HG03103 (cell line): ENCODE results near the gene NPNT.

Source experiments
- ATAC-seq: cut with Tn5 transposase; IDR thresholded peaks from one replicate; pipeline ENCODE4 v1.9.1; 2021; ENCODE audit warnings: low read depth; ENCODE audit not compliant: unreplicated experiment

NPNT gene

DNA sequence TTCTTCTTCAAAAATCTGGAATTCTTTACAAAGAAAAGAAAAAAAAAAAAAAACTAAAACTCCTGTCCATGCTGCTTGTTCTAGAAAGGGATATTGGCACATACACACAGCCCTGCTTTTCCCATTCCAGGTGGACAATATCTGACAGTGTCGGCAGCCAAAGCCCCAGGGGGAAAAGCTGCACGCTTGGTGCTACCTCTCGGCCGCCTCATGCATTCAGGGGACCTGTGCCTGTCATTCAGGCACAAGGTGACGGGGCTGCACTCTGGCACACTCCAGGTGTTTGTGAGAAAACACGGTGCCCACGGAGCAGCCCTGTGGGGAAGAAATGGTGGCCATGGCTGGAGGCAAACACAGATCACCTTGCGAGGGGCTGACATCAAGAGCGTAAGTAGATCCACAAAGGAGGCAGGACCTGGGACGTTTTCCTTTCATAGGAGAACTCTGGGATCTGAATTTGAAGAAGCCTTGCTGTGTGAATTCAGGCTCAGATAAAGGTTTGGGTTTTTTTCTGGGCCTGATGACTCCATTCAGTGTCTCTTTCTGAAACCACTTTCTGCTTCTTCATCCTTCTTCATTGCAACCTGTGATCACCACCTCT, 71.9 kb downstream of the NPNT start:
- ATAC-seq: no peak

DNA sequence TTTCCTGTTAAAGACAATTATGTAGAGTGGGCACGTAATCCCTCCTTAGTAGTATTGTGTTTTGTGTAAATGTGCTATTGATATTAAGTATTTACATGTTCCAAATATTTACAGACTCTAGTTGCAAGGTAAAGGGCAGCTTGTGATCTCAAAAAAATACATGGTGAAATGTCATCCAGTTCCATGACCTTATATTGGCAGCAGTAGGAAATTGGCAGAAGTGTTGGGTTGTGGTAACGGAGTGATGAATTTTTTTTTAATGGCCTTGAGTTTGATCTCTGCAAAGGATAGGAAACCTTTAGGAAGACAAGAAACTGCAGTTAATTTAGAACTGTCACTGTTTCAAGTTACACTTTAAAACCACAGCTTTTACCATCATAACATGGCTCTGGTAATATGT, 74.3 kb downstream of the NPNT start:
- no peak for ATAC-seq

DNA sequence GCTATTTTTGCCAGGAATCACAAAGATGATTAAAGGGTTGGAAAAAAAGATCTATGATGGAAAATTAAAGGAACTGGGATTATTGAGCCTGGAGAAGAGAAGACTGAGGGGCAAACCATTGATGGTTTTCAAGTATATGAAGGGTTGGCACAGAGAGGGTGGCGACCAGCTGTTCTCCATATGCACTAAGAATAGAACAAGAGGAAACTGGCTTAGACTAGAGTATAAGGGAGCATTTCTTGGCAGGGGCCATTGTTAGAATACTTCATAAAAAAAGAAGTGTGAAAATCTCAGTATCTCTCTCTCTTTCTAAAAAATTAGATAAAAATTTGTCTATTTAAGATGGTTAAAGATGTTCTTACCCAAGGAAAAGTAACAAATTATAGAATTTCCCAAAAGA, 75.1 kb downstream of the NPNT start:
- no peak for ATAC-seq

DNA sequence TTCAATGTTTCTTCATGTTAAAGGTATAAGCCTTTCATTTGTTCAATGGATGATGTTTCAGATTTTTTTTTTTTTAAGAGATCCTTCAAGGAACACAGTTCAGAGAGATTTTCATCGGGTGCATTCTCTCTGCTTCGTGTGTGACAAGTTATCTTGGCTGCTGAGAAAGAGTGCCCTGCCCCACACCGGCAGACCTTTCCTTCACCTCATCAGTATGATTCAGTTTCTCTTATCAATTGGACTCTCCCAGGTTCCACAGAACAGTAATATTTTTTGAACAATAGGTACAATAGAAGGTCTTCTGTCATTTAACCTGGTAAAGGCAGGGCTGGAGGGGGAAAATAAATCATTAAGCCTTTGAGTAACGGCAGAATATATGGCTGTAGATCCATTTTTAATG, 75.8 kb downstream of the NPNT start:
- ATAC-seq: no peak

DNA sequence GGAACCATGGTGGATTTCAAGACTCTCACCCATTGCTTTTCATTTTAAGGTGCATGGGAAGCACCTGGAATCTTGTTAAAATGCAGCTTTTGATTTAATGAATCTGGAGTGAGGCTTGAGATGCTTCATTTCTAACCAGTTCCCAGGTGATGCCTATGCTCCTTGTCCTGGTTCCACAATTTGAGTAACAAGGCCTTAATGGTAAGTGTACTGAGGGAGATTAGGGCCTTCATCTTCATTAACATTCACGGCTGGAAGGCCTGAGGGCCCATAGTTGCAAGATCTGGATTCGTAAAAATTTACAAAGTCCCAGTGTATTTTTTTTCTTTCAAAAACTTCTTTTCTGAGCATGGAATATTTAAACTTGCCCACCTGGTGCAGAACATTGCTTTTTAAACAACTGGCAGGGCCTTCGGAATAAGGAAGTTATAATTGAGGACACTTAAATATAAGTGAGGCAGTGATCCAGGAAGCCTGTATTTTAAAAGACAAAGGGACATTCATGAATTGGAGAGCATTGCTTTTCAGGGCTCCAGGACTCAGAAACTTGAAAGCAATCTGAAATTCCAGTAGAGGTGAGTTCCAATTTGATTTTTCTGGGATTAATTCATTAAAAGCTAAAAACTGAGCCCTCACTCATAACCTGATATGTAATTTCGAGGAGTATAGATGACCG, 77.8 kb downstream of the NPNT start:
- no peak for ATAC-seq

DNA sequence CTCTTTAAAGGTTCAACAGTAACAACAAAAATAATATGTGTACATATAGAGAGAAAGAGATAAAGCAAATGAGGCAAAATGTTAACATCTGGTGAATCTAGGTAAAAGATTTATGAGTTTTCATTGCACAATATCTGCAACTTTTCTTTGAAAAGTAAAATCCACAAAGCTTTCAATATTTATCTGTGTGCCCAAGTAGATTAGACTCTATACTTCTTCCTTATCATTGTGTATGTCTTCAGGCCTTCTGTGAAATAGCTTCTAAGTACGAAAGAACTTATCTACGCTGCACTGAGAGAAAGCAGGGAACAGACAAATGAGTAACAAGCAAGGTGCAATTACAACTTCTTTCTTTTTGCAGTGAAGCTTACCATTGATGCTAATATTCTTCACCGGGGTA, 81.6 kb downstream of the NPNT start:
- no peak for ATAC-seq

DNA sequence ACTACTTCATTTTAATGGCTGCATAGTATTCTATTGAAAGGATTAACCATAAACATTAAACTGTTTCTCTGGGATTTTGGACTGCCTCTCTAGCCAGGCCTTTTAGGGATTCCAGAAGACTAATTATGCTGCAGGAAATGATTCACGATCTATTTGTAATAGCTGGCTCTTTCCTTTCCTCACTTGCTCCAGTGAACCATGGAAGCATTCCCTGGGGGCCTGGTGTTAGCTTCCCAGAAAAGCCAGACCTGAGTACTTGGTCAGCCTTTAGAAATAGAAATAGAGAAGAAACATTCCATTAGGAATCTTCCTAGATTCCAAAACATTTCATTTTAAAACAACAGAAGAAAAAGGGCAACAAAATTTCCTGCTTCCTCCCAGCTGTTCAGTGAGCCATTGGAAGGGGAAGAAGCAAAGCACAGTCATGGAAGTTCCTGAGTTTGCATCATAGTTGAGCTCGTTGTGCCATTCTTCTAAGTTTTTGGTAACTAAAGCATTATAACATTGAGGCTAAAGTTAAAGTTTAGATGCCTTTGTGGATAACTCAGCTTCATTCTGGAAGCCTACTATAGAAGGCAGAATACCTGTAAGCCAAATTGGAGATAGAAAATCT, 83.5 kb downstream of the NPNT start:
- no peak for ATAC-seq

DNA sequence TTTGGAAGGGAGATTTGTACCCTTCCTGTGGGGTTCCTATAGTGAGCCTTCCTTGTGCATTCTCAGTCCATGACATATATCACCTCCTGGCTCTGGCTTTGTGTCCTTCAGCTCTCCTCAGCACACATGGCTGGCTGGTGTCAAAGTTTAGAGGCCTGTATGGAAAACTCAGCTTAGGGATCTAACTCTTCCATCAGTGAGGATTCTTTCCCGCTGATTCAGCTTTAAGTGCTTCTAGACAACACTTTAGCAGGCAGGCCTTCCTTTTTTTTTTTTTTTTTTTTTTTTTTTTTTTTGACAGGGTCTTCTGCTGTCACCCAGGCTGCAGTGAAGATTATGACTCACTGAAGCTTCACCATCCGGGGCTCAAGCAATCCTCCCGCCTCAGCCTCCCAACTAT, 84.2 kb downstream of the NPNT start:
- no peak for ATAC-seq

DNA sequence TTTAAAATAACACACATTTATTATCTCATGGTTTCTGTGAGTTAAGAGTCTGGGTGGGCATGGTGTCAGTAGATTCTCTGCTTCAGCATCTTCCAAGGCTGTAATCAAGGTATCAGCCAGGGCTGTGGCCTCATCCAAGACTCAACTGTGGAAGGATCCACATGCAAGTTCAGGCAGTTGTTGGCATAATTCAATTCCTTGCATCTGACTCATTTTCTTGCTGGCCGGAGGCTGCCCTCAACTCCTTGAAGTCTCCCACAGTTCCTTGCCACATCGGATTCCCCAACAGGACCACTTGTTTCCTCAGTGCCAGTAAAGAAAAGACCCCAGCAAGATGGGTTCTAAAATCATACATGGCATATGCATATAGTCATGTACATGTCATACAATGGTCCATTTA, 93.4 kb downstream of the NPNT start:
- ATAC-seq: no peak

DNA sequence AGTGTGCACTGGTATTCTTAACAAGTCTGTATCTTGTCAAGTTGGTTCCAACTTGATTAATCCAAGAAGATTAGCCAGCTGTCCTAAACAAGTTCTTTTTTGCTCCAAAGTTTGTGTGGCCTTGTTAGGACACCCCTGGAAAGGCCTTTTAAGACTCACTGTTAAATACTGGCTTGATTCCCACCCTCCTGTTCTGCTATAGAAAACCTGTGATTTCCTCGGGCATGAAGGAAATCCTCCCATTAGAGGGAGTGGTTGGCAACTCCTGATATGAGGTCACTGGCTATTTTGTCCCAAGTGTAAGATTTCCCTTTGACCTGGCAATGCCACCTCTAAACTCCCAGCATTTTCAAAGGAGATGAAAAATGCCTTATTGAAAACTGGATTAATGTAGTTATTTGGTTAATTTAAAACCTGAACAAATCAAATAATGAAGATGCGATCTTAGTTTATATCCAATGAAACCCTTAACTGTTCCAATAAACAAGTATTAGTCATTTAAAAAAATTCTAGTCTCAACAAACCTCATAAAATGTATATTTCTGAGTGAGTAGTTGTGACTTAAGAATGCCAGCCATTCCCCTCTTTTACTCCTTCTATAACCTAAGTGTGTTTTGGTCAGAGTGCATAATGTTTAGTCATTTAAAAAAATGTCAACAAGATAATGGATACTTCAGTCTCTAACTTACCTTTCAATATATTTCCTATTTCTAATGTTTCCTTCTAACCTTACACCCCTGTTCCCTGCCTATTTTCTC, 94.4 kb downstream of the NPNT start:
- no peak for ATAC-seq

DNA sequence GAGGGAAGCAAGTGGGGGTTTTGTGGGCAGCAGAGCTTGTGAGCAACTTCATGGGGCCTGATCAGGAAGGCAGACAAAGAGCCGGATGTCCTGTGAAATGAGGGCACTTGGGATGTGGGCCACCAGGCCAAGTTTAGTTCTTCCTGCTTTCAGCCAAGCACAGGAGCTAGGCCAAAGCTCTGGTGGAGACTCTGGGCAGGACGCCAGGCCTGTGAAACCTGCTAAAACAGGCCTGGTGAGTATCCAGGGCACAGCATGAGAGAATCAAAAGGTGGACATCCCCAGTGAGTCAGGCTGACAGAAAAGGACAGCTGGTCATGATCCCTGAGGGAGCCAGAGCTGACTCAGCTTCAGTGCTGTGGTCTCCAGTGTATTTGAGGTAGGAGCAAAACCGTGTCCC, 95.7 kb downstream of the NPNT start:
- no peak for ATAC-seq

DNA sequence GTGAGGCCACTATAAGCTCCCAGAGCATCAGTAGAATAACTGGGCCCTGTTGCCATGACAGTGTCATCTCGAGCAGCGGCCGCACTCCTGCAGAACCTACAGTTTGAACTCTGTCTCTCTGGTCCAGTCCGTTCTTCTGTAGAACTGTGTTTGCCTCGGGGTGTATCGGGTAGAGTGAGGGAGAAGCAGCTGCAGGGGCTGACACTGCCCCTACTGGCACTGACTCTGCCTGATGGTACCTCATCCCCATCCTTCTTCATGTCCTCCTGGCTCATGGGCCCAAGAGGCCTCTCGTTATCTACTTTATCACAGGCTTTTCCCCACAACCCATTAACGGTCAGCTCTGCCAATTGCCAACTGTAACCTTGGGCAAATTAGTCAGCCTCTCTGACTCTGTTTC, 96.5 kb downstream of the NPNT start:
- ATAC-seq: no peak

DNA sequence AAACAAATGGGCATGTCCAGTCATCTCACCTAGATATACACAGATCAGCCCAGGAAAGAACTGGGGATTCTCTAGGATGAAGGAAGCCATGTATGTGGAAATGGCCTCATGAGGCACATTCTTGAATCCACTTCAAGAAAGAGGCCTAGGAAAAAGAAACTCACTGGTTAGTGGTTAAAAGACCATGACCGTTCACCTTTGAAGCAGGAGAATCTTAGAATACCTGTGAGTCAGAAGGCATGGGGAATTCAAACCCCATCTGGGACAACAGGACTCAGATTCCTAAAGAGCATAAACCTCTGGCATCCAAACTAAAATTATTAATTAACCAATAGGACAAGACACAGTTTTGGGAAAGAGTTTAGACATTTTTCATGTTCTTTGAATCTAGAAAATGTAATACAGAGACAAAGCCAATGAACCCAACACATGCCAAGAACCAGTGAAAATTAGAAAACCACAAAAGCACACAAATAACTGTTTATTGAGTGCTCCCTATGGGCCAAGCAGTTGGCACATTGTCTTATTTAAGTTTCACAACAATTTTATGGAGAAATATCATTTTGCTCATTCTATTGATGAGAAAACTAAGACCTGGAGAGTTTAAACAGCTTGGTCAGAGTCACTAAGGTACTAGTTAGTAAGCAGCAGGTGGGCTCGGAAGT, 97.5 kb downstream of the NPNT start:
- no peak for ATAC-seq

DNA sequence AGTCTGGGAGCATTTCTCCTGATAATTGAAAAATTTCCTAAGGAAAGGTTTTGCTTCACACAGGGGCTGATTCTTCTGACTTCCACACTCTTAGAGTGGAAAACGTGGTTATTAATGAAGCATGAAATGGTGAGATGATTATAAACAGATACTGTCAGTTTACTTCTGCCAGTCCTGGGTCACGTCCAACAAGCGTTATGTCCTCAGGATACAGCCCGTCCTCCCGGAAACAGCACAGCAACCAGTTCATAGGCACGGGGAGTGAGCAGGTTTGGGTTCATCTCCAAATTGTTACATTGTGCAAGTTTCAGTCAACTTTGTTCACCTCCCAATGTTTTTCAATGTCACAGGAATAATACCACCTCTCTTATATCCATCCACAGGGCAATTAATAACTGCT, 98.8 kb downstream of the NPNT start:
- ATAC-seq: no peak

DNA sequence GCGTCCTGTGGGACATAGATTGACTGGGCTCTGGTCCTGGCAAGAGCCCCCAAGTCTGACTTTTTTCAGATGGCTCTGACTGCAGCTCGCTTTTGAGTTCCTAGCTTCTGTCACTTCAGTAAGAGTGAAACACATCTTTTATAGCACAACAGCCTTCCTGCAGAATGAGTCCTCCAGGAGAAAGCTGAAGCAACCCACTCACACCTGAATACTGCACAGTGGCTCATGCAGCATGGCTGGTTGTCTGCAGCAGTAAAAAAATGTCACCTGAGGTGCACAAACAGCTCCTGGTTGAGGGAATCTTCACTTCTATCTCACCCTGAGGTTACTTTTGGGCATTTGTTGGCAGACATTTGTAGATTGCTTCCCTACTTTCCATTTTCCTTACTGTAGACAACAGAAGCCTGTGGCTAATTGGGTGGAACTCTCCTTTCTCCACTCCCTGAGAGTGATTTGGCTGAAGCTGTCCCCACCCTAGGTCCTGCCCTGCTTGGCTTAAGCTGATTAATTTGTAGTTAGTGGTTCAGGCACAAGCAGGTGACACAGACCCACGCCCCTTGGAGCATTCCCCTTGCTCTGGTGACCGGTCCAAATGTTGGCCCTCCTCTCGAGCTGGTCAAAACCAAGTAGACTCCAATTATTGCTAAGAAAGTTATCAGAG, 99.7 kb downstream of the NPNT start:
- no peak for ATAC-seq

DNA sequence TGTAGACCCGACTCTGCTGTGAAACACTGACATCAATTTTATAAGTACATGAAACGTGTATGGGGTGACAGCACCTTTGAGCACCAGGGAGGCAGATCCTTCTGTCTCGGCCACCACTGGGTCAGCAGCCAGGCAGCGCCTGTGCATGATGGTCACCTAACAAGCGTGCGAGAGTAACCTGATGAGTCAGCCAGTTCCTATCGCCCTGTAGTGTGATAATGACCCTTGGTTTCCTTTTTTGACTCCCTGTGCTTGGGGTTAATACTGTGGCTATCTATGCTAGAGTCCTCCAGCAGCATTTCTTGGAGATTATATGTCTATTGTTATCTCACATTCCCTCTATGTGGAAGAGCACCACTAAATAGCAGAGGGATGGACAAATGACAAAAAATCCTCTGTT, 101.6 kb downstream of the NPNT start:
- no peak for ATAC-seq

DNA sequence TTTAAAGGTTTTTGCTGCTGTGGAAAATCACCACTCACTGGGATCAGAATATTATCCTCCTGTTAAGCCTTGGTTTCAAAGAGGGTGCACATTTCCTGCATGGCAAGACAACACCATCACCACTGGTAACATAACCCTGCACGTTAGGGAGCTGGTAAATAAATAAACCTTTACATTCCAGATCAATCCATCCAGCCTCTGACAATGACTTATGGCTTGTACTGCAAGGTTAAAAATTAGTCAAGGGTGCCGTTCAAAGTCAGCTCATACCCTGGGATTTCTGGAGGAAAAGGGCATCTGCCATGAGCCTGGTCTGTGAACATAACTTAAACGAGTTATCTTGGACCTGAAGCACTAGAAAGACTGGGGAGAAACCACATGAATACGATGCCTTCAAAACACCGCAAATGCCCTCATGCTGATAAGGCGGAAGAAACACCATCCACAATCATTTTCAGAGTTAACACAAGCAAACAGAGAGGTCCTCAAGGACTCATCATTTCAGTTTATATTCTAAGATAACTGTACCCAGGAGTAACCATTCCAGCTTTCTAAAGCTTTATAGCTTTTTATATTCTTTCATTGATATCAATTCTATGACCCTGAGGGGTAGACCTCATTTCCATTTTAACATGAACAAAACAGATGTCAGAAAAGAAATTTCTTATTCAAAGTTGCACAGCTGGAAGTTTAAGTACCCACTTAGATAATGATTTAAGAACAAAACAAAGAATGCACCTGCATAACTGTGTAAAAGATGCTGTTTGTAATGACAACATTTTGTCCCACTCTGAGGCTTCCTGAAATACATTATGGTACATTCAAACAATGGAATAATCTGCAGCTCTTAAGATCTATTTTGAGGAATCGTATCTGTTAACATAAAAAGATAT, 103.1 kb downstream of the NPNT start:
- no peak for ATAC-seq

DNA sequence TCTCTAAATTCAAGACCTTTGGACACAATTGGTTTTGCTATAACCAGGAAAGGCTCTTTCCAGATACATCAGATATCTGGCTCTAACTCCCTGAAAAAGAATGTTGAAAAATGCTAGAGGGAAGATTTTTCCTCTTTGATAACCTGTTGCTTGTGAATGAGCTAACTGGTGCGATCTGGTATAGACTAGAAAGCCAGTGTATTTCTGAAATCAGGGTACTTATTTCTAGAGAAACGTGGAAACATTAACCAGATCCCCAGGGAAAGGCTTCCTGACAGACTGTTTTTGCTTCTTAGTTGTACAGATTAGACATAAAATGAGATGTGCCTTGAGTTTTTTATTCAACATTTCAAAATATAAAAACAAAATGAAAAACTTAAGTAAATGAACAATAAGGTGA, 107.7 kb downstream of the NPNT start:
- no peak for ATAC-seq

DNA sequence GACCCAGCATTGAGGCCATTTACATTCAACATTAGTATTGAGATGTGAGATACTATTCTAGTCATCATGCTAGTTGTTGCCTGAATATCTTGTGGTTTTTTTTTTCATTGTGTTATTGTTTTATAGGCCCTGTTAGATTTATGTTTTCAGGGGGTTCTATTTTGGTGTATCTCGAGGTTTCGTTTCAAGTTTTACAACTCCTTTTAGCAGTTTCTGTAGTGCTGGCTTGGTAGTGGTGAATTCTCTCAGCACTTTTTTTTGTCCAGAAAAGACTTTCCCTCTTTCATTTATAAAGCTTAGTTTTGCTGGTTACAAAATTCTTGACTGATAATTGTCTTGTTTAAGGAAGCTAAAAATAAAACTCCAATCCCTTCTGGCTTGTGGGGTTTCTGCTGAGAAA, 115.5 kb downstream of the NPNT start:
- ATAC-seq: no peak

DNA sequence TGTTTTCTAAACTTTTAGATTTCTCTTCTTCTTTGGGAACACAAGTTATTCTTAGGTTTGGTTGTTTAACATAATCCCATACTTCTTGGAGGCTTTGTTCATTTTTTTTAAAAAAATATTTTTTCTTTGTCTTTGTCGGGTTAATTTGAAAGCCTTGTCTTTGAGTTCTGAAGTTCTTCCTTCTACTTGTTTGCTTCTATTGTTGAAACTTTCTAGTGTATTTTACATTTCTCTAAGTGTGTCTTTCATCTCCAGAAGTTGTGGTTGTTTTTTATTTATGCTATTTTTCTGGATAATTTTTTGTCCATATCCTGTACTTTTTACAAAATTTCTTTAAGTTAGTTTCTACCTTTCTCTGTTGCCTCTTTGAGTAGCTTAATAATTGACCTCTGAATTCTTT, 116.1 kb downstream of the NPNT start:
- no peak for ATAC-seq
